Amygdala (tissue), 56 donors: Measurements from ENCODE around the gene CCER1.
A peak's percentile ranks its signal among the peaks of the same experiment; 100 is the strongest.

Experiments
- DNase-seq, 56 donors: peaks; one replicate each; lab custom pipeline; 2025; lab: John Stamatoyannopoulos, UW

The CCER1 gene

GRCh38 chr12:90969346-90969745, 14.4 kb upstream of the CCER1 start:
- DNase-seq = no peak

- DNase-seq = no peak
Measured at GRCh38 chr12:90965204-90965603, 10.2 kb upstream of the CCER1 start.

DNA sequence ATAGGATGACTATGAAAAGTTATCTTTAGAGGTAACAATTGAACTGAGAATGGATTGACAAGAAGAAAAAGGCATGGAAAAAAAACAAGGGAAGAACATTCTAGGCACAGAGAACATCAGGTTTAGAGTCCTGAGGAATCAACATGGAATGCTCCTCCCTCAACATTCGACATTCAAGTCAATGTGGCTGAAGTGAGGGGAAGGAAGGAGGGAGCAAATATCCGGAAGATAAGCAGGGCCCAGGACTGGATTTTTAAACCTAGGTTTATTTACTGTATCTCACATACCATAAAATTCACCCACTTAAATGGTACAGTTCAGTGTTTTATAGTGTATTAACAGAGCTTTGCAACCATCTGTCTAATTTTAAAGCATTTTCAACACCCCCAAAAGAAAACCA, 9.6 kb upstream of the CCER1 start:
- DNase-seq = no peak

- DNase-seq = no peak
Measured at GRCh38 chr12:90963946-90964345, 9.0 kb upstream of the CCER1 start.

DNA sequence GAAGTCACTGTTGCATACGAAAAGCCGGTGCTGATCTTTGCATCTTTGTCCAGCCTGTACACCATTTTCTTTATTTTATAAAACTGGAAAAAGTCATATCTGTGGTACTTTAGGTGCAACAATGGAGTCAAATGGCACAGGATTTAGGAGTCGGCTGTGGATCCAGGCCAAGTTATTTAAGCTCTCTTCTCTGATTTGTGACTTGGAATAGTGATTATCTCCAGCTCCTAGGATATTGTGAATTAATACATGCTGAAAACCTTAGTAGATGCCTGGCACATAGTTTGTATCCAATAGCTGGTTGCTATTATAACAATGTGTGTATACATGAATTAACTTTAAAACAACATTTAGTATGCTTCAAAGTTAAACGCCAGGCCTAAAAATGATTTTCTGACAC, 6.2 kb upstream of the CCER1 start:
- DNase-seq = no peak

DNA sequence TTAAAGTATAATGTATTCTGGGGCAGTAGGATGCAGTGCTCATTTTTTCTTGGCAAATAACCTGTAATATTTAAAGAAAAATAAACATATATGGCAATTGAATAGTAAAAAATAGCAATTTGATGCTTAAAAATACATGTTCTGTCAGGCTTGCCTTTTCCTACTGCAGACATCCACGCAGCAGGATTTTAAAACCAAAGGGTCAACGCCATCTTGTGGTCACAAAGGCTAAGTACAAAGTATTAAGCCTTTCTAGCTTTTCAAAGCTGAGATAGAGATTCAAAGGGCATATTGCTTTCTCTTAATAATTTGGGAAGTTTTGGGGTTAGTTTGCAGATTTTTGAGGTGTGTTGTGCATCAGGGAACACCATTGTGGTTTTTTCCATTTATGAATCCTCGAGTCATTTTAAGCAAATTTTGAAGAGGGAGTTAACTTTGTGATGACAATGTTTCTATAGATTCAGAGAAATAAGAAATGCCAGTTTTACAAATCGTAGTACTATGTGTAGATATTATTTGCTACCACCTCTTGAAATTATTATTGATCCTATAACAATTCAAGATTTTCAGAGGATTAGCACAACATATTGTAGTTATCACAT, 4.7 kb upstream of the CCER1 start:
- DNase-seq = peak in 10 of 56 donors; percentile 2 to 58 (median 20)

DNA sequence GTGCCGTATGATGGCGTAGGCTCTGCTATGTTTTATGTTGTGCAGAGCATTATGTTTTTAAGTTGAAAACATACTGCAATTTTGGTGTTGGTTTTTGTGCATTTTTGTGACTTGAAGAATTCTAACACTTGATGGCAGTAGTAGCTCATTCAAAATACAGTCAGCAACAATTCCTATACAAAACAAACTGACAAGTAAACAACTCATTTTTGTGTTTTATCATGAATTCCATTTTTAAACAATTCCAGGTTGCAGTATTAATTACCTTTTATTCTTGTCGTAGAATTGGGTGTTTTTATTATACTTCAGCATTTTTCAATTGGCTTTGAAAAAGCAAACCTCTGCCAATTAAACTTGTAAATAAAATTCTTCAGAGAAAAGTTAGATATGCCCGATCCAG, 4.1 kb upstream of the CCER1 start:
- DNase-seq = peak in 1 of 56 donors; percentile 21

GRCh38 chr12:90958347-90958746, 3.4 kb upstream of the CCER1 start:
- no peak for DNase-seq

DNA sequence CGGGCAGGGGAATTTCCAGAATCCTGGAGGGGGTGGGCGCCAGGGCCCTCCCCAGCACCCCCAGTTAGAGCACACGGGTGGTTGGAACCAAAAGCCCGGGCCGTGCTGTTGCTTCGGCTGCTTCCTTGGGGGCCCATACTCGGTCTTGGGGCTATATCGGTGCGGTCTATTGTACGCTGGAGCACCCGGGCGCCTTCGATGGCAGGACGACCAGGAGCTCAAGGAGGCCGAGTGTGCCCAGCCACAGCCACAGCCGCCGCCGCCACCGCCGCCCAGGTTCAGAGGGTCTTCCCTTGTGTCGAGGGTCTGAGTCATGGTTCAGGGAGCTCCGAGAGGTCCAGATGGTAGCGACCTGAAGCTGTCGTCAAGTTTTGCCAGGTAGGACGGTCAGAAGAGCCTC, 548 bp downstream of the CCER1 start:
- no peak for DNase-seq

DNA sequence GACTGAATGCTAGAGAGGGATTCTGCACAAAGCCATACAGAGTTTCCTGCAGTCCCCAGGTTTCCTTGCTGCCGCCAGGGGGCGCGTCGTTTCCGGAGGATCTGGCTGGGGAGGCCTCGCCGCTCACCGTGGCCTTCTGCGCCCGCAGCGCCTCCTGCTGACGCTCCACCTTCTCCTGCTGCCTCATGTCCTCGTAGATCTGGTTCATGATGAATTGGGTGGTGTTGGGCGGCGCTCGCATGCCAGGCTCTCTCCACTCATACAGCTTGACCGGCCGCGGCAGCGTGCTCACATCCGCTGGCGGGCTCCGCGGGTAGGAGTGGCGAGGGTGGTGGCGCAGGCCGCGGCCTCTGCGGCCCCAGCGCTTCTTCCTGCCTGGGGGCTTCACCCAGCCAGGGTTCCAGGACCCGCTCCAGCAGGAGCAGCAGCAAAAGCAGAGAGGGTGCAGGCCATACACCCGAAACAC, 987 bp downstream of the CCER1 start:
- DNase-seq = no peak

GRCh38 chr12:90951432-90952105, 3.4 kb downstream of the CCER1 start:
- DNase-seq = no peak

GRCh38 chr12:90947869-90948268, 7.1 kb downstream of the CCER1 start:
- DNase-seq = no peak

DNA sequence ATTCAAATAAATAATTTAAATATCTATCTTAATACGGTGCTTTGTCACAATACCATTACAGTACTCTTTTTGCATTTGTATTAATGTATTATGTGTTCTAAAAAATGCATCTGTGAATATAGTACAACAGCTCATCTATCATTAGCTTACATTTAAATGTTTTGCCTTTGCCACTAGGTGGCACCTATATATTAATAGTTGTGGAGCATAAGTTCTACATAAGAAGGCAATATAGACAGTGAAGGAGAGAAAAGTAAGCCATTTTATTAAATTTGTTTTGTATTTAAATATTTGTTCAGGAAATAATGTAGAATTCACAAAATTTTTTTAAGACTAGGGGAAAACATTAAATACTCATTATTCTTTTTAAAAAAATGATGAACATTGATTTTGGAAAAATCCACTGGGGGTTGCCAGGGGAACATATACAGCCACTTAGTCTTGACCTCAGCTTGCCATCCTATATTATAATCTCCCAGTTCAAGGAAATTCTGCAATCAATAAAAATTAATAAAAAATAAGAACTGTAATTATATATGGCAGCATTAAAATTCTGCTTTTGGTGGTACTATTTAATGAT, 9.8 kb downstream of the CCER1 start:
- no peak for DNase-seq

- DNase-seq = no peak
Measured at GRCh38 chr12:90943255-90943654, 11.7 kb downstream of the CCER1 start.

DNA sequence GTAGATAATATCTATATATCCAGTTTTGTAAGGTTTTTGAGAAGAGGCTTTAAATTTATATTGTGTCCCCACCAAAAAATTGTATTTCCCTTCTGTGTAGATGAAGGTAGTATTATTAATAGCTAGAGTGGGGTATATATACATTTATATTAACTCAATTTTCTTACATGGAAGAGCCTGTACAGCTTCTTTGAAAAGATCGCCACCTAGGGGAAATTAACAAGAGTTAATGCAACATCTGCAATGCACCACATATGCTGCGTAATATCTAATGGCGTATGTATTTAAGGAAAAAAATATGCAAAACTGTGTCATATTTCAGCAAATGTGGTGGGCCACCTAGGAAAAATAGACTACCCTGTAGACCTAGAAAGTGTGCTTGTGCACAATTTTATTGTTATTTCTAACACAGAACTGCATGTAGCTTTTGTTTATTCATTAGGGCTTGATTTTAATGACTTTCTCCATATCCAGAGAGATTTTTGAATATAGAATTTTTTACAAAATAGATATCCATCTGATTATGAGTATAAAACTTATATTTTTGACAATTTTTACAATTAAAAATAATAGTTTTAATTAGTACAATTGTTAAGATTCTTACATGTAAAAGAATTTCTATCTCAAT, 14.0 kb downstream of the CCER1 start:
- DNase-seq = no peak

- DNase-seq = no peak
Measured at GRCh38 chr12:90939382-90939781, 15.6 kb downstream of the CCER1 start.

DNA sequence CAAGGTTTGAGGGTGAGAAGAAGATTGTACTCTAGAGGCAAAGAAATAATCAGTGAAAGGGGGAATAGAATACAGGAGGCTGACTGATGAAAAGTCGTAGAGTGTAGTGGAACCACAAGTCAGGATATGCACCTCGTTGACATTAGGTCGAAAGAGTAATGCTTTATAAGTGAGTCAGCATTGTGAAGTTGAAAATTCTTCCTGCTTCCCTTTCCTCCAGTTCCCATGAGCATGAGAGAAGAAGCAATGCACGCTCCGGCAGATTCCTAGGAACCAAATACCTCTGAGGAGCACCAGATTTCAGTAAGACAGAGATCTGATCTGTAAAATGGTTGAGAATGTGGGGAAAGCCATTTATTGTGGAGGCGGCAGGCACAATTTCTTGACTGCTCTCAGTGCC, 16.5 kb downstream of the CCER1 start:
- DNase-seq = no peak

- no peak for DNase-seq
Measured at GRCh38 chr12:90937651-90938050, 17.3 kb downstream of the CCER1 start.

GRCh38 chr12:90936230-90937005, 18.6 kb downstream of the CCER1 start:
- no peak for DNase-seq

DNA sequence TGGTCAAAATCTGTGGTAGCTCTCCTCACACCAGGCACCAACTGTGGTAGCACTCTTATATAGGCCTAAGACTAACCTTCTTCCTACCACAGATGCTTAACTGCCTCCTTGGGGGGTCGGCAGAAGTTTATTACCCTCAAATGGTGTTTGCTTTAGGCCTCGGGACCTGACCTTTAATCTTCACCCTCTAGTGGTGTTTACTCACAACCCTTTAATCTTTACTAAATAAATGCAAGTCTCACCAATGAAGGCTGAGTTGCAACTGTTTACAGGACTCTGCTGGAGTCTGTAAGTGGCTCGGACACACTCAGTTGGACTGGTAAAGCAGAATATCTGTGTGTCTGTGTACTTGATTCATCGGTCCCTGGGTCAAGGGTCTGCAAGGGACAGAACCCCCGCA, 29.4 kb downstream of the CCER1 start:
- DNase-seq = no peak

DNA sequence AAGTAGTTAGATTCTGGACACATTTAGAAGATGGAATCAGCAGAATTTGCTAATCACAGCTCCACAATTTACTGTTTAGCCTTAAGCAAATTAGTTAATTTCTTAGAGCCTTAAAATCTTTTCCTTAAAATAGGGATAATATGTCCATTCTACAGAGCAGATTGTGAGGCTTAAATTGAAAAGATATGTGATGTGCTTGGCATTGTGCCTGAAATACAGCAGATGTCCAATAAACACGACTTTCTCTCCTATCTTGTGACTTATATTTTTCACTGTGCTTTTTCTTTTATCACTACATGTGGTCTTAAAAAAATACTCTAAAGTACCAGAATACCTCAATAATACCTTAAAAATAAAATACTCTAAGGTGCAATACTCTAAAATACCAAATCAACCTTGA, 30.6 kb downstream of the CCER1 start:
- no peak for DNase-seq
